HG02642 (cell line): Measurements from ENCODE around the gene DHRS4L2.
"Not testable (repeated sequence)": the region's sequence is repeated elsewhere in the genome, so short reads cannot be mapped to it uniquely, and the experiment has no call there.

Experiments
- ATAC-seq: cut with Tn5 transposase; IDR thresholded peaks from one replicate; pipeline ENCODE4 v1.9.1; 2021; ENCODE audit warnings: mild to moderate bottlenecking; ENCODE audit not compliant: unreplicated experiment, poor library complexity

The DHRS4L2 gene

GRCh38 chr14:23970283-23970659 lies 18.5 kb upstream of the DHRS4L2 start:
- ATAC-seq = not testable (repeated sequence)

GRCh38 chr14:23973178-23973577 lies 15.6 kb upstream of the DHRS4L2 start:
- ATAC-seq = not testable (repeated sequence)

GRCh38 chr14:23974041-23974440 lies 14.7 kb upstream of the DHRS4L2 start:
- ATAC-seq = not testable (repeated sequence)

DNA sequence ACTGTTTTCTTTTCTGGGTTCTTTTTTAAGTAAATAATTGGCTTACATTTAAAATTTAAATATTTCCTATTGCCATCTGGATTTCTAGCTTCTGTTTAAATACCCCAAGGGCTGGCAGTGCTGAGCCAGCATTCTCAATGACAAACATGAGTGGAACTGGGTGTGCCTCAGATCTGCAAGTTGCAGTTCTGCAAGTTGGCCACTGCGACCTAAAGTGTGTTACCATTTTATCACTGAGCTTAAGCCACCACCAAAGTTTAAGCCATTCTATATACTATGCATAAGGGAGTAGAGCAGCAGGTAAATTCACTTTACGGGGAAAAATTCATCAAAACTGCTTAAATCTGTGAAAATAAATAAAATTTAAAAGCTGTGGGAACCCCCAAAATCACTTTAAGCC lies 11.5 kb upstream of the DHRS4L2 start:
- peak; percentile 48 for ATAC-seq

DNA sequence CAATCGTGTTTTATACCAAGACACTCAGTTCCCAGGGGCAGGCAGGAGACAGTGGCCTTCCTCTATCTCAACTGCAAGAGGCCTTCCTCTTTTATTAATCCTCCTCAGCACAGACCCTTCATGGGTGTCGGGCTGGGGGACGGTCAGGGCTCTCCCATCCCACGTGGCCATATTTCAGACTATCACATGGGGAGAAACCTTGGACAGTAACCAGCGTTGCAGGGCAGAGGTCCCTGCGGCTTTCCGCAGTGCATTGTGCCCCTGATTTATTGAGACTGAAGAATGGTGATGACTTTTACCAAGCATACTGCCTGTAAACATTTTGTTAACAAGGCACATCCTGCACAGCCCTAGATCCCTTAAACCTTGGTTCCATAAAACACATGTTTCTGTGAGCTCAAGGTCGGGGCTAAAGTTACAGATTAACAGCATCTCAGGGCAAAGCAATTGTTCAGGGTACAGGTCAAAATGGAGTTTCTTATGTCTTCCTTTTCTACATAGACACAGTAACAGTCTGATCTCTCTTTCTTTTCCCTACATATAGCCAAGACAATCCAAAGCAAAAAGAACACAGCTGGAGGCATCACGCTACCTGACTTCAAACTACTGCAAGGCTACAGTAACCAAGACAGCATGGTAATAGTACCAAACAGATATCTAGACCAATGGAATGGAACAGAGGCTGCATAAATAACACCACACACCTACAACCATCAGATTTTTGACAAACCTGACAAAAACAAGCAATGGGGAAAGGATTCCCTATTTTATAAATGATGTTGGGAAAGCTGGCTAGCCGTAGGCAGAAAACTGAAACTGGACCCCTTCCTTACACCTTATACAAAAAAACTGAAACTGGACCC lies 6.5 kb upstream of the DHRS4L2 start:
- ATAC-seq = not testable (repeated sequence)

DNA sequence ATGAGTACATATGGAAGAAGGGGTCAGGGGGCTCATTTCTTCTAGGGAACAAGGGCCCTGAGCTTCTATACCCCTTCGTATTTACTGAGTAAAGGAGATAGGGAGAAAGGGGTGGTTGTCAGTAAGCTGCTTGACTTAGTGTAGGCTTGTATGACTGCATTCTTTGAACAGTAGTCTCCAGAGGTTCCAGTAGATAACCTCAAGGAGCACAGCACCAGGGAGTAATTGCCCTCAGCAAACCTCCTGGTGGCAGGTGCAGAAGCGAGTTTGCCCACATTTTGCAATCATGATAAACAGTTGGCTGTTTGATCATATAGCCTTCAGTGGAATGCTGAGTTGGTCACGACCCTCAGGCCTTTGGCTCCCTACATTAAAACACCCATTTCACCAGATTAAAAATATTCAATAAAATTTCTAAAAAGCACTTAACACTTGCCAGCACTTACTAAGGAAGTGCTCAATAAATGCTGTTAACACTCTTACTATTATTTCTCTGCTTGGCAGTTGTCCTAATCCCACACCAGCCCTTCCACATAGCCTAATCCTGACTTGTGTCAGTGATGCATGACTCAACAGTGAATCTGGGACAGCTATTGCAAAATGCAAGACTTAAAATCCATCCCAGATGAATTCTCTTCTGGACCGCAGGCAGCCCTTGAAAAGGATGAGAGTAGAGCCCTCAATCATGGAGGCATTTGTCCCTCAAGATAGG lies 3.7 kb upstream of the DHRS4L2 start:
- ATAC-seq = no peak

DNA sequence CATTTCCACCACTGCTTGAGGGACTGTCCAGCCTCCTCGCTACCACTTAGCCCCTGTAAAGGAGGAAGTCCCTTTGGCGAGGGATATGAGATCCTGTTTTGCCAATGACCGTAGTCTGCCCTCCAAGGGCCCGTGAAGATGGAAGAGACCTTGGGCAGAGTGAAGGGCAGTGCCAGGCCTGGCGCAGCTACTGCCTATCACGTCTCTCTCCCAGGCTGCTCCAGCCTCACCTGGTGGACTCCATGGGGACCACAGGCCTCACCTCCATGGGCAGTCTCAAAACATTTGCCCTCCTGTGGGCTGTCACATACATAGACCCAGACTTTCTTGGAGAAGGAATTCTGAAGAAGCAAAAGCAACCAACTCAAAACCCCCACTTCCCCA lies 514 bp upstream of the DHRS4L2 start:
- peak; percentile 12 for ATAC-seq

DNA sequence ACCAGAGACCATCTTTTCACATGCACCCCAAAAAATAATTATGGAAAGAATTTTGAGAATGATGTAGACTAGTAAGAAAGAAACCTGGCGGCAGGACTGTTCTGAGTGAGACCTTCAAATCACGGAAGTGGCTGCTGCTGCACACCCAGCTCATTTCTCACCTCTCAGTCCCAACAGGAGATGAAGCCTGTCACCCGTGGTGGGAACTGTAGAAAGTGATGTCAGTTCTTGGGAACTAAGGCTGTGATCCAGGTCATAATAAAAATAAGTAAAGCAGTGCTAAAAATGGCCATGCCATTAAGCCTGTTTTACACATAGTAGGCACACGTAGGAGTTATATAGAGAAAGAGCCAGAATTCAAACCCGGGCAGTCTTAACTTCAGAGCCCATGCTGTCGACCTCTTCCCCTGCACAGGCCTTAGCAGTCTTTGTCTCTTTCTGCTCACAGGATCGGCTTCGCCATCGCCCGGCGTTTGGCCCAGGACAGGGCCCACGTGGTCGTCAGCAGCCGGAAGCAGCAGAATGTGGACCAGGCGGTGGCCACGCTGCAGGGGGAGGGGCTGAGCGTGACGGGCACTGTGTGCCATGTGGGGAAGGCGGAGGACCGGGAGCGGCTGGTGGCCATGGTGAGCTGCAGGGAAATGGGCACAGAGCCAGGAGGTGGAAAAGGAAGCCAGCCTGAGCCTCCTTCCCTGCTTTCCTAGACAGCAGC lies 1.2 kb downstream of the DHRS4L2 start:
- not testable (repeated sequence) for ATAC-seq

- ATAC-seq = not testable (repeated sequence)
Measured at GRCh38 chr14:23990961-23991360, 2.2 kb downstream of the DHRS4L2 start.

DNA sequence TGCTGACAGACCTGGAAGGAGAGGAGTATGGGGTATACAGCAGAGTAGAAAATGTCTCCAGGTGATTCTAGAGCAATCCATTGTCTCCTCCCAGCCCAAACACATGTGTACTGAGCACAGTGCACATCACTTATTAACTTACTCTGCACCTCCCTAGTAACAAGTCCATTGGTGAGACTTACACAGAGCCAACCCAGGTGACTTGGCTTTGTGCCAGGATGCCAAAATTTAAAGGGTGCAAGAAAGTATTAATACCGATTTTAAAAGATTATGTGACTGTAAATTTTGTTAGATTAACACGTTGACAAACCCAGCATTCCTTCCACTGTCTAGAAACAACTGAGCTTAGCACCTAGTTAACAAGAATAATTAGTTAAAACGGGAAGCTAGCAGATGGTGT lies 4.3 kb downstream of the DHRS4L2 start:
- not testable (repeated sequence) for ATAC-seq

DNA sequence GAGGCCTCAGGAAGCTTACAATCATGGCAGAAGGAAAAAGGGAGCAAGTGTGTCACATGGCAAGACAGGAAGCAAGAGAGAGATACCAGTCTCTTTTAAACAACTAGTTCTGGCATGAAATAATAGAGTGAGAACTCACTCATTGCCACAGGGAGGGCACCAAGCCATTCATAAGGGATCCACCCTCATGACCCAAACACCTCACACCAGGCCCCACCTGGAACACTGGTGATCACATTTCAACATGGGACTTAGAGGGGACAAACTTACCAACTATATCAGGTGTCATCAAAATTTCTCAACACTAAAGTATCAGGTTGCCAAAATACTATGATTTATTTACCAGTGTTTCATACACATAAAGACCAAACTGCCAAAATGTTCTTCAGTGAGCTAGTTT lies 7.3 kb downstream of the DHRS4L2 start:
- ATAC-seq = not testable (repeated sequence)

DNA sequence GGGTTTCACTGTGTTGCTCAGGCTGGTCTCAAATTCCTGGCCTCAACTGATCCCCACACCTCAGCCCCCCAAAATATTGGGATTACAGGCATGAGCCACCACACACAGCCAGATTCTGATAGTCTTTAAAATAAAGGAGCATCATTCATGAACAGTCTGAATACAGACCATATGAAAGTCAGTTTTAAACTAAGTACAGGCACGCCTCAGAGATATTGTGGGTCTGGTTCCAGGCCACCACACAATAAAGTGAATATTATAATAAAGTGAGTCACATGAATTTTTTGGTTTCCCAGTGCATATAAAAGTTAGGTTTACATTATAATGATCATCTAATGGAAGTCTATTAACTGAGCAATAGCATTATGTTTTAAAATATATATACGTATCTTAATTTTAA lies 8.1 kb downstream of the DHRS4L2 start:
- not testable (repeated sequence) for ATAC-seq

DNA sequence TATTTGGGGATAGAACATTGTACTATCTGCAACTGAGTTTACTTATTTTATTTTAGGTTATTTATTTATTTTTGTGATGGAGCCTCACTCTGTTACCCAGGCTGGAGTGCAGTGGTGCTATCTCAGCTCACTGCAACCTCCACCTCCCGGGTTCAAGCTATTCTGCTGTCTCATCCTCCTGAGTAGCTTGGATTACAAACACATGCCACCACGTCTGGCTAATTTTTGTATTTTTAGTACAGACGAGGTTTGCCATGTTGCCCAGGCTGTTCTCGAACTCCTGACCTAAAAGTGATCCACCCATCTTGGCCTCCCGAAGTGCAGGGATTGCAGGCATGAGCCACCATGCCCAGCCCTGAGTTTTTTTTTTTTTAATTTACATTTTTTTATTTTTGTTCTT lies 10.9 kb downstream of the DHRS4L2 start:
- not testable (repeated sequence) for ATAC-seq

GRCh38 chr14:24001078-24001477 lies 12.3 kb downstream of the DHRS4L2 start:
- ATAC-seq = not testable (repeated sequence)

DNA sequence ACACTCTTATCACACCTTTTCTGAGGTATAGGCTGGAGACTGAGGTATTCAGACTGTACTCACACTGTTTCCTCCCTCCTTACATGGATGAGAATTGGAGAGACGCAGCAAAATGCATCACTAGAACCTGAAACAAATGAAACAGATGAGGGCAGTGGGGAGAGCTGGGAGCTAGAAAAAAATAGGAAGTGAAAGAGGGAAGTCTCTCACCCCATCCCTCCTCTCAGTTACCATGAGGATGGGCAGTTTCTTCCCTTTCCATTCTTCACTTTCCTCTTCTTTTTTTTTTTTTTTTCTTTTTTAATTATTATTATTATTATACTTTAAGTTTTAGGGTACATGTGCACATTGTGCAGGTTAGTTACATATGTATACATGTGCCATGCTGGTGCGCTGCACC lies 12.9 kb downstream of the DHRS4L2 start:
- ATAC-seq = not testable (repeated sequence)

- peak; percentile 46 for ATAC-seq
Measured at GRCh38 chr14:24006471-24006816, 17.7 kb downstream of the DHRS4L2 start.

DNA sequence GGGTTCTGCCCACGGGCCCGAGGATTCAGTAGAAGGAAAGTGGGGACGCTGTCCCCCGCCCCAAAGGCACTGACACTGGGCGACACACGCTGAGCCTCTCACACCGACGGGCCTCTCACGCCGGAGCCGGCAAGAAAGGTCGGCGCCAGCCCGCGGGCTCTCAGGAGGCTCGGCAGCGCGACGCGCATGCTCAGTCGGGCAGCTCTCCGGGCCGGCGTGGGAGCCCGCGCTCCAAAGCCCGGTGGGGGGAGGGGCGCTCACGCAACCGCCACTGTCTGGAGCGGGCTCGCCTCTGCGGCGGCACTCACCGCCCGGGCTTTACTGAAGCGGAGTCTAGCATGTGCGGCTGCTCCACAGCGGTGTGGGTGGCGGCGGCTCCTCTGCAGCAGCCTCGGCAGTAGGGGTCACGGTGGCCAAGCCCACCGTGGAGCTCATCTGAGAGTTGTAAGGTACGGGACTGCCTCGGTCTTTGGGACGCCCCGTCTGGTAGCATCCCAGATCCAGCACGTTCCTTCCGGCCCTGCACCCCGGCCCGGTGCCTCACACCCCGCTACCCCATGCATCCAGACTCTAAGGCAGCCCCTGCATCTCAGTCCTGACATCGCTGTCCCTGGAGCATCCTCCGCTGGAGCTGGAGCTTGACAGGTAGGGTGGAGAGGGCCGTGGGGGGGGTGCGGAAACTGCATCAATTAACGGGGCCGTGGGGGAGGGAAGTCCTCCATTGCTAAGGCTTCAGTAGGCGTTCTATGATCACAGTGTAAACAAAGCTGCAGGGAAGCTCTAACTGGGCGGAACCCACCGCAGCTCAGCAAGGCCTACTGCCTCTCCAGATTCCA lies 18.3 kb downstream of the DHRS4L2 start:
- ATAC-seq = peak; percentile 88

GRCh38 chr14:24011051-24011450 lies 22.3 kb downstream of the DHRS4L2 start:
- no peak for ATAC-seq

- not testable (repeated sequence) for ATAC-seq
Measured at GRCh38 chr14:24012726-24013273, 24.1 kb downstream of the DHRS4L2 start.
